Naive B cell (primary cell): ENCODE results near the gene C9. TPM values are rescaled to one million over a fixed set of nuclear protein-coding genes. Genes with fewer than 3 reads are reported as not detected.
"Not testable (repeated sequence)": the region's sequence is repeated elsewhere in the genome, so short reads cannot be mapped to it uniquely, and the experiment has no call there.

ENCODE experiments used
- ATAC-seq, 2 donors: fragments of 150-1000 bp; cut with Tn5 transposase; 2 replicates each; pipeline ENCODE4 v1.10.0; 2021; ENCODE audit warnings: low read depth in 2 of 2, mild to moderate bottlenecking in 2 of 2, moderate library complexity in 2 of 2
- DNase-seq: peaks from one replicate; pipeline ENCODE4 v3.0.0; 2022
- H3K27ac Mint-ChIP-seq, 6 donors: one replicate each; pipeline ENCODE4 v1.8.0; 2020 to 2022; ENCODE audit warnings: mild to moderate bottlenecking in 6 of 6, mixed read lengths in 6 of 6, moderate library complexity in 5 of 6, inconsistent platforms in 2 of 6
- H3K27me3 Mint-ChIP-seq, 3 donors: one replicate each; pipeline ENCODE4 v1.8.0; 2021 to 2022; ENCODE audit warnings: mixed read lengths in 3 of 3, mild to moderate bottlenecking in 1 of 3
- H3K36me3 Mint-ChIP-seq, 2 donors: one replicate each; pipeline ENCODE4 v1.8.0; 2020 to 2022; ENCODE audit warnings: mixed read lengths in 2 of 2, inconsistent platforms in 1 of 2, mild to moderate bottlenecking in 1 of 2
- H3K4me1 Mint-ChIP-seq, 3 donors: one replicate each; pipeline ENCODE4 v1.8.0; 2020 to 2022; ENCODE audit warnings: mixed read lengths in 3 of 3, inconsistent platforms in 1 of 3, mild to moderate bottlenecking in 1 of 3, moderate library complexity in 1 of 3
- H3K4me3 Mint-ChIP-seq, 8 donors: one replicate each; pipeline ENCODE4 v1.8.0; 2020 to 2022; ENCODE audit warnings: mild to moderate bottlenecking in 8 of 8, mixed read lengths in 8 of 8, moderate library complexity in 8 of 8, inconsistent platforms in 2 of 8
- H3K9me3 Mint-ChIP-seq, 7 donors: one replicate each; pipeline ENCODE4 v1.8.0; 2020 to 2022; ENCODE audit warnings: mixed read lengths in 7 of 7, mild to moderate bottlenecking in 5 of 7, inconsistent platforms in 2 of 7, moderate library complexity in 1 of 7
- polyA plus RNA-seq, 6 donors: library from polyadenylated mRNA; unstranded; fragments of 300-500 nt; fragmentation: Illumina TruSeq; gene quantifications; one replicate each; pipeline ENCODE4 v1.2.3, GENCODE V29; 2021; ENCODE audit warnings: low read depth in 6 of 6

C9 gene
- polyA plus RNA-seq, 6 donors from 2014 or later = not detected

GRCh38 chr5:39260095-39260494 is 104.2 kb downstream of the C9 start:
- H3K4me1 Mint-ChIP-seq = peaks cover 0 to 6% (median 0%) of the 10 kb centered on the region in 3 donors

GRCh38 chr5:39257554-39257953 is 106.7 kb downstream of the C9 start:
- Mint-ChIP-seq H3K4me1 (no peaks in the 10 kb centered on the region), H3K9me3 (no peaks in the 10 kb centered on the region), H3K27me3 (peaks cover 10 to 14% (median 11%) of the 10 kb centered on the region in 3 donors), H3K36me3 (no peaks in the 10 kb centered on the region), H3K27ac (no peak overlapping the region), H3K4me3 (no peak overlapping the region)
- no peak for ATAC-seq
- DNase-seq = no peak

More at GRCh38 chr5:39260095-39260494, 104.2 kb downstream of the C9 start:
- no peak for DNase-seq
- H3K9me3 Mint-ChIP-seq = no peaks in the 10 kb centered on the region
- no peak overlapping the region for H3K4me3 Mint-ChIP-seq
- H3K36me3 Mint-ChIP-seq = no peaks in the 10 kb centered on the region
- peak overlapping the region in 1 of 6 donors; percentile 40 for H3K27ac Mint-ChIP-seq
- ATAC-seq = no peak
- H3K27me3 Mint-ChIP-seq = peaks cover 4 to 11% (median 6%) of the 10 kb centered on the region in 3 donors

GRCh38 chr5:39256477-39257235 is 107.6 kb downstream of the C9 start:
- ATAC-seq = no peak
- no peaks in the 10 kb centered on the region for H3K4me1 Mint-ChIP-seq

GRCh38 chr5:39255406-39255805 is 108.9 kb downstream of the C9 start:
- H3K36me3 Mint-ChIP-seq = peaks cover under 1 to 3% of the 10 kb centered on the region in 2 donors
- peaks cover 10 to 14% (median 11%) of the 10 kb centered on the region in 3 donors for H3K27me3 Mint-ChIP-seq
- no peak overlapping the region for H3K27ac Mint-ChIP-seq
- no peak overlapping the region for H3K4me3 Mint-ChIP-seq
- DNase-seq (no peak), ATAC-seq (no peak)
- H3K4me1 Mint-ChIP-seq = no peaks in the 10 kb centered on the region
- H3K9me3 Mint-ChIP-seq = peaks cover 0 to 10% (median 6%) of the 10 kb centered on the region in 7 donors

More at GRCh38 chr5:39256477-39257235, 107.6 kb downstream of the C9 start:
- H3K36me3 Mint-ChIP-seq = no peaks in the 10 kb centered on the region
- no peaks in the 10 kb centered on the region for H3K9me3 Mint-ChIP-seq
- DNase-seq = no peak
- H3K27me3 Mint-ChIP-seq = peaks cover 10 to 14% (median 11%) of the 10 kb centered on the region in 3 donors
- H3K4me3 Mint-ChIP-seq = no peak overlapping the region
- H3K27ac Mint-ChIP-seq = no peak overlapping the region

- Mint-ChIP-seq H3K9me3 (peaks cover 3 to 17% (median 11%) of the 10 kb centered on the region in 7 donors), H3K4me3 (no peak overlapping the region), H3K27me3 (peaks cover 10 to 14% (median 11%) of the 10 kb centered on the region in 3 donors), H3K4me1 (no peaks in the 10 kb centered on the region), H3K27ac (no peak overlapping the region), H3K36me3 (peaks cover 8% of the 10 kb centered on the region in 2 donors)
- DNase-seq = no peak
- no peak for ATAC-seq
Observed at GRCh38 chr5:39254671-39255070, 109.6 kb downstream of the C9 start.

DNA sequence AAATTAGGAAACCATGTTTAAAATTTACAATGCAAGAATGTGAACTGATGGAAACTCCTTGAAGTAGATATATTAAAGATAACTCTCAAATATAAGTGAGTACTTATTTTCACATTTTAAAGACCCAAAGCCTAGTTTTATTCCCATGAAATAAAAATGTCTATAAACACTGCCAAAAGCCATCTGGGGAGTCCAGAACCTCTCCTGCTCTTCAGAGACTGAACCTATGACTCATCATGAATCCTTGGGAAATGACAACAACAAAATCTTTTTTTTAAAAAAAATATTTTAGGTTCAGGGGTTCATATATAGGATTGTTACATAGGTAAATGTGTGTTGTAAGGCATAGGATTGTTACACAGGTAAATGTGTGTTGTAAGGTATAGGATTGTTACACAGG is 111.1 kb downstream of the C9 start:
- H3K36me3 Mint-ChIP-seq = peaks cover 8 to 14% of the 10 kb centered on the region in 2 donors
- H3K27ac Mint-ChIP-seq = no peak overlapping the region
- H3K4me3 Mint-ChIP-seq = no peak overlapping the region
- H3K27me3 Mint-ChIP-seq = peaks cover 10 to 11% (median 11%) of the 10 kb centered on the region in 3 donors
- no peak for ATAC-seq
- no peak for DNase-seq
- H3K4me1 Mint-ChIP-seq = no peaks in the 10 kb centered on the region
- H3K9me3 Mint-ChIP-seq = peaks cover 7 to 22% (median 18%) of the 10 kb centered on the region in 7 donors

GRCh38 chr5:39249564-39250274 is 114.6 kb downstream of the C9 start:
- no peaks in the 10 kb centered on the region for H3K4me1 Mint-ChIP-seq

DNA sequence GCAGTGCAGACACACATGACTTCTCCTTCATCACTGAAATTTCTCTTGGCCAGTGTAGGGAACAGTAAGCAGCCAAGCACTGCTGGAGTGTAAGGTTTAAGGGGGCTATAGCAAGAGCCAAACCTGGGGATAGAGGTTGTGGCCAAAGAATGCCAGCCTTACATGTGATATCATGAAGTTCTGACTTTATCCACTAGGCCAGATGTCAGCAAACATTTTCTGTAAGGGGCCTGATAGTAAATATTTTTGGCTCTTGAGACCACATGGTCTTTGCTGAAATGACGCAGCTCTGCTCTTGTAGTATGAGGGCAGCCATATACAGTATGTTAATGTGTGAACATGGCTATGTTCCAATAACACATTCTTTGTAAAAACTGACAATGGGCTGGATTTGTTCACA is 115.2 kb downstream of the C9 start:
- Mint-ChIP-seq H3K27ac (no peak overlapping the region), H3K4me1 (no peaks in the 10 kb centered on the region), H3K36me3 (peaks cover 8 to 14% of the 10 kb centered on the region in 2 donors), H3K4me3 (no peak overlapping the region), H3K9me3 (peaks cover 9 to 23% (median 21%) of the 10 kb centered on the region in 7 donors), H3K27me3 (peaks cover 0 to 16% (median 5%) of the 10 kb centered on the region in 3 donors)
- DNase-seq = no peak
- no peak for ATAC-seq

More at GRCh38 chr5:39249564-39250274, 114.6 kb downstream of the C9 start:
- Mint-ChIP-seq H3K27ac (no peak overlapping the region), H3K27me3 (peaks cover 4 to 16% (median 5%) of the 10 kb centered on the region in 3 donors), H3K9me3 (peaks cover 9 to 22% (median 18%) of the 10 kb centered on the region in 7 donors), H3K4me3 (no peak overlapping the region), H3K36me3 (peaks cover 8 to 14% of the 10 kb centered on the region in 2 donors)
- no peak for ATAC-seq
- no peak for DNase-seq

DNA sequence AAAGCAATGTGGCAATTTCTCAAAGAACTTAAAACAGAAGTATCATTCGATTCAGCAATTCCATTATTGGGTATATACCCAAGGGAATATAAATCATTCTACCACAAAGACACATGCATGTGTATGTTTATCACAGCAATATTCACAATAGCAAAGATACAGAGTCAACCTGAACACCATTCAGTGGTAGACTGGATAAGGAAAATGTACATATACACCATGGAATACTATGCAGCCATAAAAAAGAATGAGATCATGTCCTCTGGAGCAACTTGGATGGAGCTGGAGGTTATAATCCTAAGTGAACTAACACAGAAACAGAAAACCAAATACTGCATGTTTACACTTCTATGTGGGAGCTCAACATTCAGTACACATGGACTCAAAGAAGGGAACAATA is 123.5 kb downstream of the C9 start:
- no peak overlapping the region for H3K4me3 Mint-ChIP-seq
- no peak for ATAC-seq
- peaks cover 2 to 22% (median 16%) of the 10 kb centered on the region in 7 donors for H3K9me3 Mint-ChIP-seq
- DNase-seq = no peak
- H3K4me1 Mint-ChIP-seq = no peaks in the 10 kb centered on the region
- no peak overlapping the region for H3K27ac Mint-ChIP-seq
- peaks cover 0 to 10% of the 10 kb centered on the region in 2 donors for H3K36me3 Mint-ChIP-seq
- H3K27me3 Mint-ChIP-seq = peaks cover 0 to 8% (median 5%) of the 10 kb centered on the region in 3 donors

- Mint-ChIP-seq H3K9me3 (peaks cover 2 to 23% (median 13%) of the 10 kb centered on the region in 7 donors), H3K36me3 (peaks cover 0 to 10% of the 10 kb centered on the region in 2 donors), H3K27ac (no peak overlapping the region), H3K4me3 (no peak overlapping the region), H3K27me3 (no peaks in the 10 kb centered on the region), H3K4me1 (no peaks in the 10 kb centered on the region)
- DNase-seq (no peak), ATAC-seq (no peak)
Observed at GRCh38 chr5:39238366-39239105, 125.8 kb downstream of the C9 start.

GRCh38 chr5:39236718-39237117 is 127.6 kb downstream of the C9 start:
- peaks cover 0 to 10% of the 10 kb centered on the region in 2 donors for H3K36me3 Mint-ChIP-seq

GRCh38 chr5:39235648-39236047 is 128.6 kb downstream of the C9 start:
- peaks cover 0 to 6% (median 0%) of the 10 kb centered on the region in 3 donors for H3K27me3 Mint-ChIP-seq
- no peaks in the 10 kb centered on the region for H3K4me1 Mint-ChIP-seq
- peaks cover under 1 to 15% (median 6%) of the 10 kb centered on the region in 7 donors for H3K9me3 Mint-ChIP-seq
- H3K27ac Mint-ChIP-seq = no peak overlapping the region
- no peak overlapping the region for H3K4me3 Mint-ChIP-seq
- H3K36me3 Mint-ChIP-seq = peaks cover 0 to 5% of the 10 kb centered on the region in 2 donors
- DNase-seq = no peak
- ATAC-seq = no peak

More at GRCh38 chr5:39236718-39237117, 127.6 kb downstream of the C9 start:
- Mint-ChIP-seq H3K4me3 (no peak overlapping the region), H3K4me1 (no peaks in the 10 kb centered on the region), H3K27ac (no peak overlapping the region), H3K27me3 (peaks cover 0 to 2% (median 0%) of the 10 kb centered on the region in 3 donors), H3K9me3 (peaks cover 2 to 21% (median 13%) of the 10 kb centered on the region in 7 donors)
- ATAC-seq (no peak), DNase-seq (no peak)

- peak overlapping the region in 1 of 8 donors; percentile 56 for H3K4me3 Mint-ChIP-seq
- not testable (repeated sequence) for H3K36me3 Mint-ChIP-seq, H3K27ac Mint-ChIP-seq, ATAC-seq, DNase-seq, H3K4me1 Mint-ChIP-seq, H3K9me3 Mint-ChIP-seq
- H3K27me3 Mint-ChIP-seq = peaks cover 2 to 11% (median 6%) of the 10 kb centered on the region in 3 donors
Observed at GRCh38 chr5:39234494-39234893, 129.8 kb downstream of the C9 start.
